Measurements from ENCODE around the gene MYO7B. TPM values are rescaled to one million over a fixed set of nuclear protein-coding genes. Genes with fewer than 3 reads are reported as not detected.

Gene MYO7B
- total RNA-seq, 1 donor from 2014 or later = 0.02 TPM

DNA sequence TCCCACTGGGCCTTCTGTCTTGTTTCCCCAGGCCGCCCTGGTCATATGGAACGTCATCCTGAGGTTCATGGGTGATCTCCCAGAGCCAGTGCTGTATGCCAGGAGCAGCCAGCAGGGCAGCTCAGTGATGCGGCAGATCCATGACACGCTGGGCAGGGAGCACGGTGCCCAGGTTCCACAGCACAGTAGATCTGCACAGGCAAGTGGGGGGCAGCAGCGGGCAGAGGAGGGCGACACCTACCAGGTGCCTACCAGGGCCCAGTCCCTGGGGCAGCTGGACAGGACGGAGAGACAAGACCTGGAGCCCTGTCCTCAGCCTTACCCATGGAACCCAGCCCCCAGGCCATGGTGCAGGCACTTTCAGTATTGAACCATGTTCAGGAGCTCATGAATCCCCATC, 74.3 kb downstream of the MYO7B start:
- peaks cover 9% of the 10 kb centered on the region for H3K36me3 Mint-ChIP-seq (ENCODE audit: low read depth)
- H3K27me3 Mint-ChIP-seq (ENCODE audit: low read depth) = no peaks in the 10 kb centered on the region
- peaks cover 16% of the 10 kb centered on the region for H3K9me3 Mint-ChIP-seq (ENCODE audit: low read depth)

GRCh38 chr2:127610561-127610960, 75.1 kb downstream of the MYO7B start:
- Mint-ChIP-seq H3K36me3 (ENCODE audit: low read depth) (peaks cover 9% of the 10 kb centered on the region), H3K27ac (ENCODE audit: unreplicated experiment) (no peak overlapping the region), H3K4me3 (ENCODE audit: unreplicated experiment) (no peak overlapping the region), H3K4me1 (ENCODE audit: low read depth) (peaks cover 5% of the 10 kb centered on the region), H3K27me3 (ENCODE audit: low read depth) (no peaks in the 10 kb centered on the region), H3K9me3 (ENCODE audit: low read depth) (peaks cover 16% of the 10 kb centered on the region)
- no peak for TF ChIP-seq CTCF (IDR thresholded peaks at IDR 0.05)
- DNase-seq (ENCODE audit: low spot score) = peak; percentile 53

More for the DNA sequence above, 74.3 kb downstream of the MYO7B start:
- Mint-ChIP-seq H3K27ac (ENCODE audit: unreplicated experiment) (no peak overlapping the region), H3K4me1 (ENCODE audit: low read depth) (peaks cover 3% of the 10 kb centered on the region), H3K4me3 (ENCODE audit: unreplicated experiment) (no peak overlapping the region)
- peak; percentile 68 for DNase-seq (ENCODE audit: low spot score)
- TF ChIP-seq CTCF (IDR thresholded peaks at IDR 0.05) = no peak

GRCh38 chr2:127611076-127611925, 75.8 kb downstream of the MYO7B start:
- Mint-ChIP-seq H3K27me3 (ENCODE audit: low read depth) (no peaks in the 10 kb centered on the region), H3K4me3 (ENCODE audit: unreplicated experiment) (no peak overlapping the region), H3K36me3 (ENCODE audit: low read depth) (peaks cover 9% of the 10 kb centered on the region), H3K9me3 (ENCODE audit: low read depth) (peaks cover 16% of the 10 kb centered on the region), H3K4me1 (ENCODE audit: low read depth) (peaks cover 5% of the 10 kb centered on the region), H3K27ac (ENCODE audit: unreplicated experiment) (no peak overlapping the region)
- peak; percentile 53 for DNase-seq (ENCODE audit: low spot score)
- no peak for TF ChIP-seq CTCF (IDR thresholded peaks at IDR 0.05)

DNA sequence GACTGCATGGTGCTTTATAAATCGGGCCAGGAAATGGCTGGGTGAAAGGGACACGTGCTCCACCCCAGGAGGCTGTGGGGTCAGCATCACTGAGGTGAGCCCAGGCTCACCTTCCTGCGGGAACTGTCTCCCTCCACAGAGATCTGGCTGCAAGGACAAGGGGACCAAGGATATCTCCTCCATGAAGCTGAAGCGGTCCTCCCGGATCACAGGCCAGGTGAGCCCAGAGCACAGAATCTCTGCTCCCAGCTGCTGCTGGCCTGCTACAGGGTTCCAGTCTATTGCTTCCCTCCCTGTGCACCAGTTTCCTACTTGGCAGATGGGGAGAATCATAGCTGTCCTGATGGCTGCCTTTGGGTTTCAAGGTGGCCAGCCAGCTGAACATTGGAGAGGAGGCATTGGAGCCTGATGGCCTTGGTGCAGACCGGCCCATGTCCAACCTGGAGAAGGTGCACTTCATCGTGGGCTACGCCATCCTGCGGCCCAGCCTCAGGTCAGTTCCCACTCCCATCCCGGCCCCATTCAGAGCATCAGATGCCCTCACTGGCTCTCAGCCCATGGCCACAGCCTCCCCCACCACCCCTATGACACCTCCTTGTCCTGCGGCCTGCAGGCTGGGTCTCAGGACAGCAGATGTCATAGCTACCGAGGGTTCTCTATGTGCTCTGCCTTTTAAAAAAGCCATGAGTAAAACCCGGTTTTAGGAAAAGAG, 76.8 kb downstream of the MYO7B start:
- Mint-ChIP-seq H3K36me3 (ENCODE audit: low read depth) (peaks cover 9% of the 10 kb centered on the region), H3K9me3 (ENCODE audit: low read depth) (peaks cover 16% of the 10 kb centered on the region), H3K4me3 (ENCODE audit: unreplicated experiment) (no peak overlapping the region), H3K4me1 (ENCODE audit: low read depth) (peaks cover 5% of the 10 kb centered on the region), H3K27ac (ENCODE audit: unreplicated experiment) (no peak overlapping the region), H3K27me3 (ENCODE audit: low read depth) (no peaks in the 10 kb centered on the region)
- peak; percentile 41 for DNase-seq (ENCODE audit: low spot score)
- no peak for TF ChIP-seq CTCF (IDR thresholded peaks at IDR 0.05)

DNA sequence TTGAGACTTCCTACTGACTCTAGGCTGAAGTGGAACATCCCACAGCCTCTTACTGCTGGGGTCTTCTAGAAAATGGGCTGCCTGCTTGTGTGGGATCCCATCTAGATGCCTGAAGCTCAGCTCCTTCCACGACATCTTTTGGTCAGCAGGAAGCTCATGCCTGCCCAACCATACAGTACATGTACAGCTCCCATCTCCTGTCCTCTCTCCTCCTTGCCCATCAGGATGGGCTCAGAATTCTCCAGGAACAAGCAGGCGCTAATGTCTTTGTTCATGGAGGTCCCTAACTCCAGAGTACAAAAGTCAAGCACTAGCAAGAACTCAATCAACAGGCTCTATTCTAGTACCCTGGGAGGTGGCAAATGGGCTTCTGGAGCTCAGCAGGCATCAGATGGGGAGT, 78.8 kb downstream of the MYO7B start:
- Mint-ChIP-seq H3K36me3 (ENCODE audit: low read depth) (peaks cover 9% of the 10 kb centered on the region), H3K4me1 (ENCODE audit: low read depth) (peaks cover 8% of the 10 kb centered on the region), H3K9me3 (ENCODE audit: low read depth) (peaks cover 16% of the 10 kb centered on the region), H3K27me3 (ENCODE audit: low read depth) (no peaks in the 10 kb centered on the region), H3K27ac (ENCODE audit: unreplicated experiment) (no peak overlapping the region), H3K4me3 (ENCODE audit: unreplicated experiment) (no peak overlapping the region)
- DNase-seq (ENCODE audit: low spot score) = no peak
- TF ChIP-seq CTCF (IDR thresholded peaks at IDR 0.05) = no peak

Measured in chondrocyte (in vitro differentiated cells).